Measurements from ENCODE around the gene CD22.

DNA sequence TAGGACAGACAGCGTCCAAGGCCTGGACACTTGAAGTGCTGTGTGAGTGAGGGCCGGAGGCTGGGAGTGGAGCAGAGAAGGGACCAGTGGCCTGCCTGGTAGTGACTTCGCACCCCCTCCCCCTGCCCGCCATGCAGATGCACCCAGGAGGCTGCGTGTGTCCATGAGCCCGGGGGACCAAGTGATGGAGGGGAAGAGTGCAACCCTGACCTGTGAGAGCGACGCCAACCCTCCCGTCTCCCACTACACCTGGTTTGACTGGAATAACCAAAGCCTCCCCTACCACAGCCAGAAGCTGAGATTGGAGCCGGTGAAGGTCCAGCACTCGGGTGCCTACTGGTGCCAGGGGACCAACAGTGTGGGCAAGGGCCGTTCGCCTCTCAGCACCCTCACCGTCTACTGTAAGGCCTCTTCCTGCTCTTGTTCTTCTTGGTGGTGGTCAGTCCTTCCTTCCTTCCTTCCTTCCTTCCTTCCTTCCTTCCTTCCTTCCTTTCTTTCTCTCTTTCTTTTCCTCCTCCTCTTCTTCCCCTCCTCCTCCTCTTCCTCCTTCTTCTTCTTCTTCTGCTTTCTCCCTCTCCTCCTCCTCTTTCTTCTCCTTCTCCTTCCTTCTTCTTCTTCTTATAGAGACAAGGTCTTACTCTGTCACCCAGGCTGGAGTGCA lies 12.7 kb downstream of the CD22 start:
- TF ChIP-seq, protein P1, sequence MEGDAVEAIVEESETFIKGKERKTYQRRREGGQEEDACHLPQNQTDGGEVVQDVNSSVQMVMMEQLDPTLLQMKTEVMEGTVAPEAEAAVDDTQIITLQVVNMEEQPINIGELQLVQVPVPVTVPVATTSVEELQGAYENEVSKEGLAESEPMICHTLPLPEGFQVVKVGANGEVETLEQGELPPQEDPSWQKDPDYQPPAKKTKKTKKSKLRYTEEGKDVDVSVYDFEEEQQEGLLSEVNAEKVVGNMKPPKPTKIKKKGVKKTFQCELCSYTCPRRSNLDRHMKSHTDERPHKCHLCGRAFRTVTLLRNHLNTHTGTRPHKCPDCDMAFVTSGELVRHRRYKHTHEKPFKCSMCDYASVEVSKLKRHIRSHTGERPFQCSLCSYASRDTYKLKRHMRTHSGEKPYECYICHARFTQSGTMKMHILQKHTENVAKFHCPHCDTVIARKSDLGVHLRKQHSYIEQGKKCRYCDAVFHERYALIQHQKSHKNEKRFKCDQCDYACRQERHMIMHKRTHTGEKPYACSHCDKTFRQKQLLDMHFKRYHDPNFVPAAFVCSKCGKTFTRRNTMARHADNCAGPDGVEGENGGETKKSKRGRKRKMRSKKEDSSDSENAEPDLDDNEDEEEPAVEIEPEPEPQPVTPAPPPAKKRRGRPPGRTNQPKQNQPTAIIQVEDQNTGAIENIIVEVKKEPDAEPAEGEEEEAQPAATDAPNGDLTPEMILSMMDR (IDR thresholded peaks at IDR 0.05; ENCODE audit: low read length), result no peak
- TF ChIP-seq EZH2 (optimal IDR thresholded peaks at IDR 0.05; ENCODE audit: low read depth, low read length), result no peak
- no peak for TF ChIP-seq EZH2phosphoT487 (IDR thresholded peaks at IDR 0.05; ENCODE audit: low read length)
